Keratinocyte (primary cell): ENCODE data around the gene HEBP2. TPM values are rescaled to one million over a fixed set of nuclear protein-coding genes. Genes with fewer than 3 reads are reported as not detected.

Experiments
- DNase-seq: peaks from one replicate; pipeline ENCODE4 v3.0.0-alpha.2; 2011; ENCODE audit warnings: low read depth, missing footprints, low spot score
- FAIRE-seq: peaks from 2 replicates; lab custom pipeline; 2011; peaks lifted over from hg19 to GRCh38; lab: Jason Lieb, UNC
- H2AFZ ChIP-seq: 2 replicates; pipeline ENCODE4 v1.6.0; 2012; ENCODE audit warnings: low read length, control low read depth, inconsistent platforms; ENCODE audit not compliant: control insufficient read depth
- H3K27ac ChIP-seq: 2 replicates; pipeline ENCODE4 v1.5.1; 2011; ENCODE audit warnings: low read length; ENCODE audit not compliant: control insufficient read depth, insufficient read depth
- H3K27me3 ChIP-seq: 3 replicates; pipeline ENCODE4 v1.6.0; 2011; ENCODE audit warnings: low read length; ENCODE audit not compliant: control insufficient read depth, insufficient read depth; ENCODE audit errors: extremely low read depth
- H3K36me3 ChIP-seq, 2 experiments: 2 replicates in 1 of 2; 3 replicates in 1 of 2; pipeline ENCODE4 v1.5.1; 2011; ENCODE audit warnings: low read length in 2 of 2, mild to moderate bottlenecking in 1 of 2; ENCODE audit not compliant: control insufficient read depth in 2 of 2, insufficient read depth in 2 of 2; ENCODE audit errors: extremely low read depth in 1 of 2
- H3K4me1 ChIP-seq: 3 replicates; pipeline ENCODE4 v1.5.1; 2011; ENCODE audit warnings: low read length; ENCODE audit not compliant: control insufficient read depth, insufficient read depth; ENCODE audit errors: extremely low read depth
- H3K4me2 ChIP-seq: 3 replicates; pipeline ENCODE4 v1.6.0; 2011; ENCODE audit warnings: low read depth, low read length; ENCODE audit not compliant: control insufficient read depth, insufficient read depth; ENCODE audit errors: extremely low read depth
- H3K4me3 ChIP-seq, 3 experiments: fragments of 200-600 bp in 1 of 3; sonication (generic) in 1 of 3; 2 replicates in 2 of 3; 3 replicates in 1 of 3; pipeline ENCODE4 v1.5.1; 2011 to 2016; ENCODE audit warnings: low read length in 3 of 3, mild to moderate bottlenecking in 3 of 3, control low read depth in 2 of 3, inconsistent platforms in 1 of 3, low read depth in 1 of 3, mixed read lengths in 1 of 3, mixed run types in 1 of 3, moderate library complexity in 1 of 3; ENCODE audit not compliant: control insufficient read depth in 2 of 3, insufficient read depth in 2 of 3; ENCODE audit errors: extremely low read depth in 1 of 3
- H3K79me2 ChIP-seq: 2 replicates; pipeline ENCODE4 v1.6.0; 2012; ENCODE audit warnings: low read length; ENCODE audit not compliant: control insufficient read depth, insufficient read depth
- H3K9ac ChIP-seq: 3 replicates; pipeline ENCODE4 v1.6.0; 2011; ENCODE audit warnings: low read length; ENCODE audit not compliant: control insufficient read depth, insufficient read depth; ENCODE audit errors: extremely low read depth
- H3K9me1 ChIP-seq: 3 replicates; pipeline ENCODE4 v1.6.0; 2011; ENCODE audit warnings: low read length; ENCODE audit not compliant: control insufficient read depth, insufficient read depth; ENCODE audit errors: extremely low read depth
- H3K9me3 ChIP-seq: 2 replicates; pipeline ENCODE4 v1.5.1; 2012; ENCODE audit warnings: low read depth, low read length; ENCODE audit not compliant: control insufficient read depth
- H4K20me1 ChIP-seq: 3 replicates; pipeline ENCODE4 v1.6.0; 2011; ENCODE audit warnings: low read length; ENCODE audit not compliant: control insufficient read depth, insufficient read depth; ENCODE audit errors: extremely low read depth
- EZH2 ChIP-seq: IDR thresholded peaks from one replicate; pipeline ENCODE4 v1.6.1; 2012; ENCODE audit warnings: inconsistent platforms, mild to moderate bottlenecking, low read length, moderate library complexity
- dilution Hi-C: fragments of 300-500 bp; cut with MboI; formaldehyde crosslinking; loops from one replicate; pipeline ENCODE4 v1.7.0; 2020; ENCODE audit warnings: low sequenced_read_pairs; ENCODE audit not compliant: extremely low pct_ligation_motif_present
- polyA plus RNA-seq, 5 experiments: library from polyadenylated mRNA; depleted of rRNA in 3 of 5; stranded (reverse) in 3 of 5; stranded (forward) in 1 of 5; unstranded in 1 of 5; fragments of >200 nt; gene quantifications; 1 replicate in 1 of 5; 2 replicates in 3 of 5; 3 replicates in 1 of 5; pipeline versions ENCODE4 v1.2.1 to v1.2.3, GENCODE V29; 2011 to 2012; ENCODE audit warnings: missing spikeins in 2 of 5, low read depth in 1 of 5, low replicate concordance in 1 of 5
- TF ChIP-seq, protein P1 (sequence below), 3 experiments: IDR thresholded peaks in 1 of 3; conservative IDR thresholded peaks in 1 of 3; optimal IDR thresholded peaks in 1 of 3; 2 replicates in 2 of 3; 3 replicates in 1 of 3; pipeline versions ENCODE3 to v1.5.1; 2011; ENCODE audit warnings: low read length in 3 of 3, mild to moderate bottlenecking in 3 of 3, moderate library complexity in 2 of 3, control low read depth in 1 of 3, inconsistent platforms in 1 of 3; ENCODE audit not compliant: insufficient read depth in 2 of 3; ENCODE audit errors: extremely low read depth in 1 of 3

Gene HEBP2
- polyA plus RNA-seq, 1 donor (not counting 4 experiments of a cell fraction or from before 2014, with no cell fraction given) = 41.9 TPM

DNA sequence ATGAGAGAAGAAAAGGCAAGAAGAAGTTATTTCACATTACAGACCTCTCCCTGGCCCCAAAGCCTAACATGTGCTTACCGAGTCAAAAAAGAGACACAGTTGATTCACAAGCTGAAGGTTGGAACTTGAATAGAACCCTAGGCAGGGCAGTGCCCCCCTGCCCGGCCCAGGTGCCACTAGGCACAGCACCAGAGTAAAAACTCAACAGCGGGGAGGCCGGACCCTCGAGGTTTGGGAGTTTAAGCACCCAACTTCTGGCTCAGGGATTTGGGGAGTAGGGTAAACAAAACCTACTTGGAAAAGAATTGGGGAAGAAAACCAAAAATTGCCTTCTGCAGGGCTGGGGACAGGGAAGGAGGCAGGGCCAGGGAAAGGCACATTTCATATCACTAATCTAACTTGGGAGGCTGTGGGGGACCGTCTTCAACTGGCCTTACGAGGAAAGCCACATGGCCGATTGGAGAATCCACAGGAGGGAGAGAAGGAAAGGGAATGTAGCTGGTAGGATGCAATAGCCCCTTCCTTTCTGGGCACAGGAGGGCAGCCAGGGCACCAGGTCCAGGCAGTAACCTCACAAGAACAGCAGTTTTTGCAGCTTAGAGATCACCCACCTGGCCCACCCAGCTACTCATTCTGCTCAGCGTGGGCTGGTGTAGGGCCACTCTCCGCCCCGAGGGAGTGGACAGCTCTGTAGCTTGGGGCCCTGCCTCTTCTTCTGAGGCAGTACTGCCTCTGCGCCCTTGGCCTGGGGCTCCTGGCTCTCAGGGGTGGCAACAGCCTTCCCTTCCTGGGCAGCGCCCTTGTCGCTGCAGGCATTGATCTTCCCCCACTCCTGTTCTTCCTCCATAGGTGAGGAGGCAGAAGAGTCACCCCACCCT is 1.8 kb upstream of the HEBP2 start:
- H2AFZ ChIP-seq = no peak overlapping the region
- no peaks in the 10 kb centered on the region for H3K79me2 ChIP-seq
- H3K27ac ChIP-seq = no peak overlapping the region
- H3K4me3 ChIP-seq = no peak overlapping the region
- no peaks in the 10 kb centered on the region for H3K9me1 ChIP-seq
- TF ChIP-seq, protein P1, sequence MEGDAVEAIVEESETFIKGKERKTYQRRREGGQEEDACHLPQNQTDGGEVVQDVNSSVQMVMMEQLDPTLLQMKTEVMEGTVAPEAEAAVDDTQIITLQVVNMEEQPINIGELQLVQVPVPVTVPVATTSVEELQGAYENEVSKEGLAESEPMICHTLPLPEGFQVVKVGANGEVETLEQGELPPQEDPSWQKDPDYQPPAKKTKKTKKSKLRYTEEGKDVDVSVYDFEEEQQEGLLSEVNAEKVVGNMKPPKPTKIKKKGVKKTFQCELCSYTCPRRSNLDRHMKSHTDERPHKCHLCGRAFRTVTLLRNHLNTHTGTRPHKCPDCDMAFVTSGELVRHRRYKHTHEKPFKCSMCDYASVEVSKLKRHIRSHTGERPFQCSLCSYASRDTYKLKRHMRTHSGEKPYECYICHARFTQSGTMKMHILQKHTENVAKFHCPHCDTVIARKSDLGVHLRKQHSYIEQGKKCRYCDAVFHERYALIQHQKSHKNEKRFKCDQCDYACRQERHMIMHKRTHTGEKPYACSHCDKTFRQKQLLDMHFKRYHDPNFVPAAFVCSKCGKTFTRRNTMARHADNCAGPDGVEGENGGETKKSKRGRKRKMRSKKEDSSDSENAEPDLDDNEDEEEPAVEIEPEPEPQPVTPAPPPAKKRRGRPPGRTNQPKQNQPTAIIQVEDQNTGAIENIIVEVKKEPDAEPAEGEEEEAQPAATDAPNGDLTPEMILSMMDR (optimal IDR thresholded peaks at IDR 0.05 in 1 of 3, IDR thresholded peaks at IDR 0.05 in 1 of 3, conservative IDR thresholded peaks at IDR 0.05 in 1 of 3; ENCODE audit: extremely low read depth in 1 of 3, insufficient read depth in 2 of 3, low read length in 3 of 3) = no peak
- TF ChIP-seq EZH2 = no peak
- dilution Hi-C loops = no loop called here
- no peak overlapping the region for H3K9ac ChIP-seq
- DNase-seq (no peak), FAIRE-seq (no peak)
- H3K9me3 ChIP-seq = no peaks in the 10 kb centered on the region
- H3K4me1 ChIP-seq = peaks cover 8% of the 10 kb centered on the region
- H4K20me1 ChIP-seq = no peaks in the 10 kb centered on the region
- H3K36me3 ChIP-seq = peaks cover 3 to 17% of the 10 kb centered on the region in 2 experiments
- H3K27me3 ChIP-seq = peaks cover 3% of the 10 kb centered on the region
- no peak overlapping the region for H3K4me2 ChIP-seq

DNA sequence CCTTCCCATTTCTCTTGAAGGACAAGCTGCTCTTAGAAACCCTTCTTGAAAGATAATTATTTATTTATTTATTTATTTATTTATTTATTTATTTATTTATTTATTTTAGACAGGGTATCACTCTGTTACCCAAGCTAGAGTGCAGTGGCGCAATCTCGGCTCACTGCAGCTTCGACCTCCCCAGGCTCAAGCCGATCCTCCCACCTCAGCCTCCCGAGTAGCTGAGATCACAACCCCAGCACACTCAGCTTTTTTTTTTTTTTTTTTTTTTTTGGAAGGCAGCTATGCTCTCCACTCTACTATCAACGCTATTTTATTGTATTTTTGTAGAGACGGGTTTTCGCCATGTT is 1.2 kb upstream of the HEBP2 start:
- H3K4me1 ChIP-seq = peaks cover 8% of the 10 kb centered on the region
- FAIRE-seq (no peak), DNase-seq (no peak)
- no peaks in the 10 kb centered on the region for H3K79me2 ChIP-seq
- H3K27ac ChIP-seq = no peak overlapping the region
- TF ChIP-seq EZH2 = no peak
- TF ChIP-seq, protein P1 (optimal IDR thresholded peaks at IDR 0.05 in 1 of 3, IDR thresholded peaks at IDR 0.05 in 1 of 3, conservative IDR thresholded peaks at IDR 0.05 in 1 of 3; ENCODE audit: extremely low read depth in 1 of 3, insufficient read depth in 2 of 3, low read length in 3 of 3) = no peak
- no peaks in the 10 kb centered on the region for H3K9me3 ChIP-seq
- peaks cover 3% of the 10 kb centered on the region for H3K27me3 ChIP-seq
- H3K9ac ChIP-seq = peak overlapping the region; percentile 95
- no peak overlapping the region for H3K4me3 ChIP-seq
- peaks cover 7 to 21% of the 10 kb centered on the region in 2 experiments for H3K36me3 ChIP-seq
- peak overlapping the region; percentile 96 for H3K4me2 ChIP-seq
- dilution Hi-C loops = no loop called here
- H3K9me1 ChIP-seq = no peaks in the 10 kb centered on the region
- H4K20me1 ChIP-seq = no peaks in the 10 kb centered on the region
- no peak overlapping the region for H2AFZ ChIP-seq
